Measurements from ENCODE around the gene MSI2.

Gene MSI2

DNA sequence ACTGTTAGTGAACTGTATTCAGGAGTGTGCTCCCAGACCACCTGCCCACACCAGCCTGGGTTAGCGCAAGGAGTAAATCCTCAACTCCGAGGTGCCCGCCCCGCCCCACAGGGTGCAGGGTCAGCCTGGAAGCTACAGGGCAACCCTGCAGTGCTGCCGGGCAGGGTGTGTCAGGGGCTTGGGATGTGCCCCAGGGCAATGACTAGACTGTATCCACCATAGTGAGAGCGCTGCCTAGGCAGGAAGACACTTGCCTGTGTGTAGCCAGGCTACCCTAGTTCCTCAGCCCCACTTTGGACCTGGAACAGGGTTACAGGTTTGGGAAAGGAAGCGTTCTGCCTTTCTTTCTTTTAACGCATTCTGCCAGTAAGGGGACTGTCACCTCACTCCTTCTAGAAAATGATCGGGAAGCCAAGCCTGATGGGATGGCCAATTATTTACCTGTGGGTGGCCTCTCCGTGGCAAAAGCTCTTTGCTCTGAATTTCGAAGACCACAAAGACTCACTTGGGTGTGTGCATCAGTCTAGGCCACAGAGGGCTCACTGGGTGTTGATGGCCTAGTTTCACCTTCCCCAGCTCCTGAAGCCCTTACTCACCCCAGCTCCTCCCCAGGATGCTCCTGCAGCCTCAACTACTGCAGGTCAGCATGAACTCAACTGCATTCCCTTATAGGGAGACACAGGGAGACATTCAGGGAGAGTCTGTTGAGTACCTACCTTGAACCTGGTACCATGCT lies 397.9 kb downstream of the MSI2 start:
- no peak for DNase-seq (ENCODE audit: low read depth in 2 of 2)

DNA sequence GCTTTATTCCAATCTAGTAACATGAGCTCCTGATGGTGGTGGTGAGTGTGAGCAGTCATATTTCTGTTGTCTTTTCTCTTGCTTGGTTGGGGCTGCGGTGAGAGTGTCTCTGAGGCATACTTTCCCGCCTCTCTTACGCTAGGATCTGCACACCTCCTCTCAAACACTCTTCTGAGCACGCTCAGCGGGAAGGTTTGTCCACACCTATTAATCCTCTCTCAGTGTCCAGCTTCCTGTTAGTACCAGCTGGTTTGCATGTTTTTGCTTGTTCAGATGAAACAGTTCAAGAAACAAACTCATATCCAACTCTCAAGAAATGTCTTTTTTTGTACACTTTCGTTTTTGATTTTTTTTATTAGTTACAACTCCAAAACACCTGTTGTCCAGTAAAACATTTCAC lies 399.2 kb downstream of the MSI2 start:
- no peak for DNase-seq (ENCODE audit: low read depth in 2 of 2)

DNA sequence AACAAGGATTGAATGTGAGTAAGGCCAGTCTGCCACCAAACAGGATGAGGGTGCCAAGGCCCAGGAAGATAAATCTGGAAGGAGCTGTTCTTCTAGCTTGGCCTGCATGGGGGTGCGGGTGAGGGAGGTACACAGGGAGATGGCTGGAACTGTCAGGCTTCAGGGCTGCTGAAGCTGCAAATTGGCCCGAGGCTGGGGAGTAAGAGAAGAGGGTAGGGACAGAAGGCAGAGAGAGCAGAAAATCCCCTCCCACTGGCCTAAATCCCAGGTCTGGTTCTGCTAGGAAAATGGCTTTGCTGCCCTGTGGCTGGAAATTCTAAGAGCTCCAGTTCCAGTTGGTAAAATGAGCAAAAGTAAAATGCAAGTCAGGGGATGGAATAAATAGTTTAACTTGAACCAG lies 400.9 kb downstream of the MSI2 start:
- no peak for DNase-seq (ENCODE audit: low read depth in 2 of 2)

DNA sequence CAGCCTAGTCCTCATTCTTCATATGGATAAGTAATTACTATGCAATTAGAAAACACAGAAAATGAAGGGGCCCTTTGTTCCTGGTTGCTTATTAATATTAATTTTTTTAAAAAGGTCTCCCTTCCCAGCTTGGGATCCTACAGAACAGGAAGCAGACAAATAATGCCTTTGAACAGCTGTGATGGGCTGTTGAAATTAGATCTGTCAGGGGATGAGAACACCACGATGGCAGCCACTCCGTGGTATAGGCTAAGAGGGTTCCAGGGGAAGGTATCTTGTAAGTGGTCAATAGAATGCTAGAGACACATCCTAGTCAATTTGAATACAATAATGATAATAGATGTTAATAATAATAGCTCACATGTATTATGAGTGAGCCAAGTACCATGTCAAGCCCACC lies 405.7 kb downstream of the MSI2 start:
- no peak for DNase-seq (ENCODE audit: low read depth in 2 of 2)

DNA sequence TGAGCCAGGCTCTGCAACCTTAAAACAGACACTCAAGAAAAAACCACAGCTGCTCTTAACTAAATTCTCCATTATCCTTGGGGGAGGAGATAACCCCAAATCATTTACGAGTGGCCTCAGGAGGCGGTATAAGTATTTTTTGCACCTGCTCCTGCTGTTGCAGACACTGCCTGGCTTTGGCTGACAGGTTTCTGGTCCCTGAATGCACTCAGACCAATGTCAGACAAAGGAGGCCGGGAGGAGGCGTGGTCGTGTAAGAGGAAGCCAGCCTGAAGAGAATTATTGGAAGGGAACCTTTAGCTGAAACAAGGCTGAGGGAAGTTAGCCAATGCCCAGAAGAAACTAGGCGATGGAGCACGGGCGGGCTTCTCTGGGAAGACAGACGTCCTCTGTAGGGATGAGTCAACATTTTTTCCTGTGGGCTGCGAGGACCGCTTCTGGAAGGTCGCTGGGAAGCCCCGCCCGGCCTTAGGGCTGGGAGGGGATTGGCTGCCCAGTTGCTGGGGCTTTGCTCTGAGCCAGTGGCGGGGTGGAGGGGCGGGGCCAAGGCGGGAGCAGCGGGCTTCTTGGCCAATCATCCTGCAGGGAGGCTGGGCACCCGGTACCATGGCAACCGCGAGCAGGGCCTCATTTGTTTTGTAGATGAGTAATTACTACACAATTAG lies 406.5 kb downstream of the MSI2 start:
- no peak for DNase-seq (ENCODE audit: low read depth in 2 of 2)

DNA sequence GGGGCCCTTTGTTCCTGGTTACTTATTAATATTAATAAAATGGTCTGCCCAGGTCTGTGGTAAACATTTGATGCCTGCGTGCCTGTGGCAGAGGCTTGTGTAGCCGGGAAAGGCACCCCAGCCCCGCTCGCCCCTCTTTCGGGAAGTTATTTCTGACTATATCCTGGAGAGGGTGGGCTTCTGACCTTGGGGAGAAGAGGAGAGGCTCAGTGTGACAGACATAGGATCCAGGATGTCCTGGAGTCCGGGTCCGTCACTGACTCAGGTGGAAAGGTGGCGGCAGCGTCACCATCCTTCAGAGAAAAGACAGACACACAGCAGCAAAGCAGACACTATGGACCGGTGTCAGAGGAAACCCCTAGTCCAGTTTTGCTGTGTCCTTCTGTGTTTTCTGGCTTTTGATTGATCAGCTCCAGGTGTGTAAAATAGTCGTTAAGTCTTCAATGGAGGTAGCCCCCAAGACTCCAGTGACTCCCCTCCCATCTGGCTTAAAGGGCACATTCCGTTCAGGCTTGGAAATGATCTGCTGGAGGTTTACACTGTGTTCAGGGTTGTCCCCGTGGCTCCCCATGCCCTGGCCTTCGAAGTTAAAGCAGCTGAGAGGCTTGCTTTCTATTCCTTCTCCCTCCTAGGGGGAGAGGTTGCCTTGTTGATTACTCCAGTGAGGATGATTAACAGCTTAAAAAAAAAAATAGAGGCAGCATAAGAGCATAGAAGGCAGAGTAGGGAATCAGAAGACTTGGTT lies 407.2 kb downstream of the MSI2 start:
- no peak for DNase-seq (ENCODE audit: low read depth in 2 of 2)

DNA sequence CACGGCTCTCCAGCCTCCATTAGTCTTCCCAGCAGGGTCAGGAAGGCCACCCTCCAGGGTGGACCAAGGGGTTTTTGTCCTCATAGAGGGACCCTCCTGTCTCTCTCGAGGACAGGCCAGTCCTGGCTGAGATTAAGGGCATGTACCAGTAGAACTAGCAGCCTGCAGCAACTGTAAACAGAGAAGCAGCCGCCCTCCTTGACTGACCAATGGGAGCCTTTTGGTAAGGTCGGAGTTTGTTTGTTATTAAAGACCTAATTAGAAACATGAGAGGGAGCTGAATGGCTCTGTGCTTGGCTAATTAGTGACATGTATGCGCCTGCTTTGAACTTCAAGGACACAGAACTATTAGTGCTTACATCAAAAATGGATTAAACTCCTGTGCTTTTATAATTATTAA lies 408.8 kb downstream of the MSI2 start:
- DNase-seq (ENCODE audit: low read depth in 2 of 2), result no peak

DNA sequence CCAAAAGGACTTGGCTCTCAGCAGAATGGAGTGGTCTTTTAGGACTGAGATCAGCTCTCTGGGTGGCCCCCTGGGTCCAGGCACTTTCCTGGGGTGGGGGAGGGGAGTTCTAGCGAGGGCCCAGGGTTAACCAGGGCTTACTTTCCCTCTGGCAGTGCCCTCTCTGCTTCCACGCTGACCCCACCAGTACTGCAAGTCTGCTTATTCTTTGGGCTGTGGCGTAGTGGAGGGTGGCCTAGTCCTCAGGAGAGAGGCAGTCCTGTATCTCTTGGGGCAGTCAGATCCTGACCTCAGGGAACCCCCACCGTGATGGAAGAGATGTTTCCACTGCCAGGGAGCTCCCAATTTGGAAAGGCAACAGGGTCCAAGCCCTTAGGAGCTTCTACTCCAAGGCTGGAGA lies 409.4 kb downstream of the MSI2 start:
- no peak for DNase-seq (ENCODE audit: low read depth in 2 of 2)

DNA sequence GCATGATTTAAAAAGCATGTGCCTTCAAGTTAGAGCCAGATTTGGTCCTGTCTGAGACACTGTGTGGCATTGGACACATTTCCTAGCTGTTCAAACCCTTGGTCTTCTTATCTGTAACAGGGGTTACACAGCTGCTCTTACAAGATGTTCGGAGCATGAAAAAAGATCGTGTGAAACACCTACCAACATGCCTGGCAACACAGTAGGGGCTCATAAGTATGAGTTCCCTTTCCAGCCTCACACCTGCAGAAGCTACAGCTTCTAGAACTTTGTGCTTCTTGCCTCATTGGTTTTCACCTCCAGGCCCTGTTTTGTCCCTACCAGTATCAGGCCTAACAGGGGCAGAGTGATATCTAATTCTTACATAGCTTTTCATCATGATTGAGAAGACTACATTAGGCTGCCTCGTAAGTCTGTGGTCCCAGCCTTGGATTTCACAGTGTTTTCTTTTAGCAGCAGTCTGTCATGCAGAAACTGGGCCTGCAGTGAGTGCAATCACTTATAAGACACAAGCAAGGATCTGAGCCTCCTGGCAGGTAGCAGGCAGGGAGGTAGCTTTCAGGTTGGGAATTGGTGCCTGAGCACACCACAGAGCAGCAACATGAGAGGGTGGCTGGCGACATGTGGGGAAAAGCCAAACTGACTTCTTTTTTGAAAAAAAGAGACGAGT lies 410.0 kb downstream of the MSI2 start:
- DNase-seq (ENCODE audit: low read depth in 2 of 2), result no peak

DNA sequence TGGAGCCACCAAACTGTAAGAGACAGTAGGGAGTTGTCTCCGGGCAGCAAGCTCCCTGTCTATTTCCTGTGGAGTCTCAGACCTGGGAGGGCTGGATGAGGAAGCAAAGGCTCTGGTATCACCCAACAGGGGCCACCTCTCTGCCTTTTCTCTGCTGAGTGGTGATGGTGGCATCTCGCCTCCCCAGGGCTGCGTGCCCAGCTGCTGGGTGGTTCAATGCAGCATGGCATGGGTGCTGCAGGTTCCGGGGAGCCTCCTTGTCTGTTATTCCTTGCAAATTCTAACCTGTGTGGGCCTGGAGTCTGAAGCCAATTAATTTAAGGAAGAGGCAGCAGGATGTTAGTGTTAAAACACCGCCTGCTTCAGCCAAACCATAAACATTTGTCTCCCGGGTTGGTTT lies 410.6 kb downstream of the MSI2 start:
- no peak for DNase-seq (ENCODE audit: low read depth in 2 of 2)

DNA sequence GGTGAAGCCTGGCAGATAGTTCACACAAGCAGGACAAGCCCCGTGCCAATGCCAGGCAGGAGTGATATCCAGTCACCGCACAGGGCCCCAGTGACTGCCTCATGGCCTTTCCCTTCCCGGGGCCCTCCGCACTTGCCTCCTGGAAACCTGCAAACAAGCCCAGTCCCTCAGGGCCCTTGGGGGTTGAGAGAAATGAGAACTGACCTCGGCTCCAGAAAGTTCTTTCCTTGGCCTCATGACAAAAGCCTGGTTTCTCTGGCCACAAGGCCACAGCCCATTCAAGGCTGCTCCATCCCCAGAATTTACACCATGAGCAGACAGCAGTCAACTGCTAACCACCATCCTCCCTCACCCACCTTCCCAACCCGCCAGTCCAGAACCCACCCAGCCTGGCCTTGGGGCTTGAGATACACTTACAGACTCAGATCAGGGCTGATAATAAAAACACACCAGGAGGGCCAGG lies 411.2 kb downstream of the MSI2 start:
- DNase-seq (ENCODE audit: low read depth in 2 of 2), result no peak

DNA sequence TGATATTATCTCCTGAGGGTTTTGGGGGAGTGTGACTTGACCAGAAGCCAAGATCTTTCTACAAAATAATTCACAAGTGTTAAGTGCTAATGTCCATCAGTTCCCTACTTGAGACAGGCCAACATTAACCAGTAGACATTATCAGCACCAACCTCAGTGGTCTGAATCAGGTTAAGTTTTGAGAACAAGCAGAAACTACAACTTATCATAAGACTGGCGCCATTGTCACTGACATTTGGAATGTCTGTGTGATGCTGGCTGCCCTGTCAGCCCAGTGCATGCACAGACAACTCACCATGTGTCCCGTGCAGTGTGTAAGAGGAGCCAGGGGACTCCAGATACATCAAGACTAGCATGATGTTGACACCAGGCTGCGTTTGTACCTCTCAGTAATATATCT lies 412.0 kb downstream of the MSI2 start:
- no peak for DNase-seq (ENCODE audit: low read depth in 2 of 2)

DNA sequence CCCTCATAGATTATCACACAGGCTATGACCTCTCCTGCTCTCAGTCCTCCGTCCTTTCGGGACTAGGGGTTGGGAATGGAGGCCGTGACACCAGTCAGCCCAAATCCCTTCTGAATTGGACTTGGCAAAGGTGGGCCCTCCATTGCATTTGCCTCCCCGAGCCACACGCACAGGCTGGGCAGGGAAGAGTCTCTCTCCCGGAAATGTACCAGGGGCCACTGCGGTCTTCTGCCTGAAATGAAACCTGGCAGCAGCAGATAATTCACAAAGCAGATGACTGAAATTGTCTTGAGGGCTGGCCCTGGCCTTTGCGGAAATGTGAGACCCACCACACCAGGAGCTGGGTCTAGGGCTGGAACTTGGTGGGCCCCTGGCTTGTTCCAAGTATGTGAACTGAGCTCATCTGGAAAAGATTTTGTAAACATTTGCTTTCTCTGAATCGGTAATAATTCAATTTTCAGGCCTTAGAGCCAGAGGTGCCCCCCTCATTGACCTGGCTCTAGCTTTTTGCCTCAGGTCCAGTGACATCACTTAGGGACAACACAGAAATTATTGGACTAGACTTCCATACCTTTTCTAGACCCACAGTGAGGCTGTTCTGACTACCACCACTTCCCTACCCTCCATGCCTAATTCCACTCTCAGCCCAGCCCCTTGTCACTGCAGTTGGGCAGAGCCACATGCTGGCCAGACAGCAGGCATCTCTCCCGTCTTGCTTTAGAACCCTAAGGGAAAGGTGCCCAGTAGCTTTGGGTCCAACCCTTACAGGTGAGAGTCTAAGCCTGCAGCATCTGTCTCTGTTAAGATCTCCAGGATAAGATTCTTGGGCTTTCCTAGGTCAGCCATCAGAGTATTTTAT lies 413.6 kb downstream of the MSI2 start:
- DNase-seq (ENCODE audit: low read depth in 2 of 2), result no peak

DNA sequence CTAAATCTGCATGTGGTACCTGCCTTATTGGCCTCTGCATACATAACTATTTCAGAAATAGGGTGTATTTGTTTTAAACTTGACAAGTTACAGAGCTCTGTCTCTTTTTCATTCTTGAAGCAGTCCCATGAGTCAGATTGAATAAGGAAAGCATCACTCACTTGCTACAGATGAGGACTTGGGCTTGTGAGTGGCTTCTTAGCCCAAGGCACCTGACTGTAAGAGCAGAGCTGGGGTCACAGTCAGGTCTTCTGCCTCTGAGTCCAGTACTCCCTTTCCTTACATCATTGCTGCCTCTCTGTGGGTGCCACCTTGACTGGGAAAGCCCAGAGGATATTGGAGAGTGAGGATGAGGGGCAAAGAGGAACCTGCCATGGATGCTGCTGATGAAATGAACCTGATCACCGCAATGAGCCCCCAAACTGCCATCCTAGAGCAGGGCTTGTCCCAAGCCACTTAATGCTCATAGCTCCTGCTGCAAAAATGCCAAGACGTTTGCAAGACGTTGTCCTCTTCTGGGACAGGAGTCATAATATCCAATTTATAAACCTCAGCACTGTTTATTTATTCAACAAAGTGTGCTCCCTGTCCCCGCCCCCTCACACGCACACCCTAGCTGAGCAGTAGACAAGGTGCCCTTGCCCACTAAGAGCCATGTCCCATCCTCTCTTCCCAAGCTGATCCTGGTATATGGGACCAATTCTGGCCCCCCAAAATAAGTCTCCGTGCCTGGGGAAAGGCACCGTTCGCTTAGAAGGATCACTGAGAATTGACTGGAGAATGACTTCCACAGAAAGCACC lies 414.6 kb downstream of the MSI2 start:
- DNase-seq (ENCODE audit: low read depth in 2 of 2), result no peak

DNA sequence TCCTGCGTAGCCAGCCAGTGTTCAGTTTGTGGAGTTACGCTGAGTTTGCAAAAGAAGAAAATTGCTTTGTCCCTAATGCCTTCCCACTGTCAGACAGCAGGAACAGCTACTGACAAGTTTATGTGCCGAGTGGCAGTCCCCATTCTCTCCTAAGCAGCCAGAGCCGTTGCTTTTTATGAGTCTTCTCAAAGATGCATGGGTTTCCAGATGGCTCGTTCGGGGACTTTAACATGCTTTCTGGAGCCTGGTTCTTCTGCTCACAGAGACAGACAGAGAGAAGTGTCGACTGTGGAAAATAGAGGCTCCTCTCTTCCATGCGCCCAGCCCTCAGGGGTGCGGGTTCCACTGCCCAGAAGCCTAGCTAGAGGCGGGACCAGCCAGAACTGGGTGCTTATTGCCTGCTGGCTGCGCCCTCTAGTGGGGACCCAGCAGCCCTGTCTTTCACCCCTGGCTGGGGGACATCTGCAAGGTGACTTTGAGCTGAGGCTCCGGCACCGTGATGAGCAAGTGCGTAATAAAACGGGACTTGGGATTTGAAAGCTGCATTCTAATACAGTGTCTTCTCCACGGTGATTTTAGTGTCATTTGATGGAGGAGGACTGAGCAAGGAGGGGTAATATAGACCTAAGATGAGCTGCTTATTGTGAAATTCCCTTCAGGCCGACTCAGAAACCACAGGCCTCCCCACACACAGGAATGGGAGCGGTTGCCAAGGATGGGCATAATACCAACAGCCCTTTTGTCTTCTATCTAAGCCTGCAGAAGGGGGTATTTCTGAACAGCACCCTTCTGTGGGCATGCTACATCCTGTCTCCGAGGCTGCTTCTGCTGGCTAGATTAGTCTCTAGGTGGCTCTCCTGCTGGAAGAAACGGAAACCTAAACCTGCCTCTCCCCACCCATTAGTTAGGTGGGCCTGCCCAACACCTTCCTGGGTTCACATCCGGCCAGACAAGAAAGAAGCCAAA lies 415.6 kb downstream of the MSI2 start:
- DNase-seq (ENCODE audit: low read depth in 2 of 2), result peak; percentile 19 to 46

DNA sequence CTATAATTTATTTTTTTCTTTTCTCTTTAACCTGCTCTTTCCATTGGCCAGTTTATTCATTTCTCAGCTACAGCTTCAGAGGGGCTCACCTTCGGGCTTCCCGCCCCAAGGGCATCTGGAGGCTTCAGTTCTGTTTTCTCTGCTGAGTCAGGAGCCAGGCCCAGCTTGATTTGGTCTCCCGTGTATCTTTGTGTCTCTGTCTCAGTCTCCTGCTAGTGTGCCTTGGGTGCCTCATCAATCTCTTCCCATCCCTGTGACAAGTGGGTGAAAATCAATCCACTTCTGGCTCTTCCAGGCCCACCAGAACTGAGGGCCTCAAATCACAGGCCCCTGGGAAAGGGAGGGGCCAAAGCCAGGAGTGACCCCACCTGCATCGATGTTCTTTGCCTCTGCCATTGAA lies 416.6 kb downstream of the MSI2 start:
- no peak for DNase-seq (ENCODE audit: low read depth in 2 of 2)

DNA sequence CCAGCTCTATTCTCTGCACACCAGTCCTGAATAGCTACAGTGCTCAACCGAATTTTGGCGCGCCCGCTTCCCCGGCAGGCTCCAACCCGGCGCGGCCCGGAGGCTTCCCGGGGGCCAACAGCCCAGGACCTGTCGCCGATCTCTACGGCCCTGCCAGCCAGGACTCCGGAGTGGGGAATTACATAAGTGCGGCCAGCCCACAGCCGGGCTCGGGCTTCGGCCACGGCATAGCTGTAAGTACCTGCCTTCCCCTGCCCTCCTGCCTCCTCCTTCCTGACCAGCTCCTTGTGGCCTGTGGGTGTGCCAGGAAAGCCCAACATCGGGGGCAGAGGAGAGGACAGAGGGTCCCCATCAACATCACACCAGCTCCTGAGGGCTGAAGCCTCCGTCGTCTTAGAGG lies 418.6 kb downstream of the MSI2 start:
- no peak for DNase-seq (ENCODE audit: low read depth in 2 of 2)

DNA sequence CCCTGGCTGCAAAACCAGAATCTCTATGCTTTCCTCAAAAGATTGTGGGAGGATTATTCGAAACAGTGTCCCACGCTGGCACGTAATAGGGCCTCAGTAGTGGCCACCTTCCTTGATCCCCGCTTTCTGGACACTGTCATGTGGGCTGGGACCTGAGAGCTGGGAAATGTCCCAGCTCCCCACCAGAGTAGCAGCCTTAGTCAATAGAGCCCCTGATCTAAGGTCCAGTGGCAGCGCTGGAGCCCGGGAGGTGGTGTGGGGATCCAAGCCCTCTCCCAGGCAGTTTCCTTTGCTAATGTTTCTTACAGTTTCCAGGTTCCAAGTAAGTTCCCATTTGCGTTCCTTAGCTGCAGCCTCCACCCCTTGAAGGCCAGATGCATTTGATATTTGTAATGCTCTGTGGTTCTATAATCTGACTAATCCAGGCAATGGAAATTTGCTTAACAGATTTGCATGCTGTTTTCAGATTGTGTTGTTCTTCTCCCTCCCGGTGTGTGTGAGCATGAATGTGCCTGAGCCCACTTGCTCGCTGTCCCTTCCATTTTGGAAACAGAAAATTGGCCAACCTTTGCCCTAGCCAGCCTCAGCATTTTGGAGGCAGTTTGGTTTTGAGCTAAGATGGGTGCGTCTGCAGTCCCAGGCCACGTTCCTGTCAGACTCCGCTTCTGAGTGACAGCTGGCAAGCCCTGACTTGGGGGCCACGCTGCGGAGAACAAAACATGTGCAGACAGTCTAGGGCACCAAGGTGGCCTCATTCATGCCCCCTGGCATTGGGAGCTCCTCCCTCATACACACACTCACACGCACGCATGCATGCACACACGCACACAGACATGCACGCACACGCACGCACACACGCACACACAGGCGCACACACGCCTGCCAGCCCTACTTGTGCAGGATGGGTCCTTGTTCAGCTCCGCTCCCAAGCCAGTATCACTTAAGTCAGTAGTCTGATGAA lies 419.4 kb downstream of the MSI2 start:
- DNase-seq (ENCODE audit: low read depth in 2 of 2), result no peak

All from stimulated activated CD8-positive, alpha-beta memory T cell treated with anti-CD3 and anti-CD28 coated beads, Interleukin-2, amount 100 ng/mL, for 1 hour (primary cell).